ENCODE measurements around the gene SMIM13. TPM values are rescaled to one million over a fixed set of nuclear protein-coding genes. Genes with fewer than 3 reads are reported as not detected.

Gene SMIM13
- total RNA-seq, 1 donor from 2014 or later, result 24.2 TPM

DNA sequence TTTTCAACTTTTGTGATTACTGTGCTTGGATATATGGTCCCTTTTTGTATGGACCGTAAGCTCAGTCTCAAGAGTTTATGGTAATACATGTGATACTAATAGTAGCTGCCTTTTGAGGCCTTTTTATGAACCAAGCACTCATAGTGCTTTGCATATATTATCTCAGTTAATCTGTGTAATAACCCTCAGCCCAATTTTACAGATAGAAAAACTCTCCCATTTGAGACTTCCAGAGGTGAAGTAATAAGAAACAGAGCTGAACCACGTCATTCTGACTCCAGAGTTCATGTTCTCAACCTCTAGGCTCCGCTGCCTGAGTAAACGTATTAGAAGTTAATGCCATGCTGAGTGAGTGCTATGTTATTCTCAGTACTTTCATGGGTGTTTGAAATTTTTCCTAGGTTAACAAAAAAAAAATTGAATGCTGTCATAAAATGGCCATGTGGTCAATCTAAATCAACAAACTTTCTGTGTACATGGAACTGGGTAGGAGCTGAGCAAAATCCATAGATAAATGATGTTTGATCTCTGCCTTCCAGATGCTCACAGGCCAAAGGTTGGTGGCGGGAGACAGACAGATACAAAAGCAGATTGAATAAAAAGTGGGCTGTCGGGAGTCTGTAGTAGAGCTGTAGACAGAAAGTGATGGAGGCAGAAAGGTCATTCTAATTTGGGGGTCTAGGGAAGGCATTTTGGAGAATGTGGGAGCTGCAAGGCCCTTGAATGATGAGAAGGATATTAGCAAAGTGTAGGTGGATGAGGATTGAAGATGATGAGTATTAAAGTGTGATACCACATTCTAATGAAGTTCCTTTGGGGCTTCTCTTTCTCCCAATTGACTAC lies 26.9 kb upstream of the SMIM13 start:
- H3K9me3 Mint-ChIP-seq (ENCODE audit: unreplicated experiment), result no peaks in the 10 kb centered on the region
- H3K4me1 Mint-ChIP-seq (ENCODE audit: low read depth, unreplicated experiment), result peaks cover 6% of the 10 kb centered on the region
- FAIRE-seq (no peak), DNase-seq (ENCODE audit: low read depth) (no peak)
- no peak overlapping the region for H3K4me3 Mint-ChIP-seq (ENCODE audit: unreplicated experiment)
- Histone ChIP-seq H3K4me3 (ENCODE audit: insufficient read depth, low read depth, low read length) (no peak overlapping the region), H3K27me3 (ENCODE audit: insufficient read depth, low read length) (no peaks in the 10 kb centered on the region), H3K4me1 (ENCODE audit: insufficient read depth, low read length) (no peaks in the 10 kb centered on the region), H3K4me2 (ENCODE audit: low read length) (no peak overlapping the region), H3K9me3 (ENCODE audit: insufficient read depth, low read depth, low read length) (no peaks in the 10 kb centered on the region), H3K27ac (ENCODE audit: low read depth, low read length) (no peak overlapping the region), H3K9ac (ENCODE audit: low read length) (no peak overlapping the region), H3K36me3 (ENCODE audit: insufficient read depth, low read length) (no peaks in the 10 kb centered on the region), H3K79me2 (ENCODE audit: insufficient read depth, low read length) (no peaks in the 10 kb centered on the region), H2AFZ (ENCODE audit: low read depth, low read length) (no peak overlapping the region), H4K20me1 (ENCODE audit: insufficient read depth, low read length) (no peaks in the 10 kb centered on the region)
- H3K27ac Mint-ChIP-seq (ENCODE audit: unreplicated experiment), result peak overlapping the region; percentile 2
- no peak for TF ChIP-seq EZH2 (IDR thresholded peaks at IDR 0.05; ENCODE audit: insufficient read depth, low read length)
- TF ChIP-seq, protein P1, sequence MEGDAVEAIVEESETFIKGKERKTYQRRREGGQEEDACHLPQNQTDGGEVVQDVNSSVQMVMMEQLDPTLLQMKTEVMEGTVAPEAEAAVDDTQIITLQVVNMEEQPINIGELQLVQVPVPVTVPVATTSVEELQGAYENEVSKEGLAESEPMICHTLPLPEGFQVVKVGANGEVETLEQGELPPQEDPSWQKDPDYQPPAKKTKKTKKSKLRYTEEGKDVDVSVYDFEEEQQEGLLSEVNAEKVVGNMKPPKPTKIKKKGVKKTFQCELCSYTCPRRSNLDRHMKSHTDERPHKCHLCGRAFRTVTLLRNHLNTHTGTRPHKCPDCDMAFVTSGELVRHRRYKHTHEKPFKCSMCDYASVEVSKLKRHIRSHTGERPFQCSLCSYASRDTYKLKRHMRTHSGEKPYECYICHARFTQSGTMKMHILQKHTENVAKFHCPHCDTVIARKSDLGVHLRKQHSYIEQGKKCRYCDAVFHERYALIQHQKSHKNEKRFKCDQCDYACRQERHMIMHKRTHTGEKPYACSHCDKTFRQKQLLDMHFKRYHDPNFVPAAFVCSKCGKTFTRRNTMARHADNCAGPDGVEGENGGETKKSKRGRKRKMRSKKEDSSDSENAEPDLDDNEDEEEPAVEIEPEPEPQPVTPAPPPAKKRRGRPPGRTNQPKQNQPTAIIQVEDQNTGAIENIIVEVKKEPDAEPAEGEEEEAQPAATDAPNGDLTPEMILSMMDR (IDR thresholded peaks at IDR 0.05; ENCODE audit: insufficient read depth, low read depth, low read length), result no peak
- no peaks in the 10 kb centered on the region for H3K36me3 Mint-ChIP-seq (ENCODE audit: low read depth, unreplicated experiment)
- H3K27me3 Mint-ChIP-seq (ENCODE audit: low read depth, unreplicated experiment), result peaks cover 7% of the 10 kb centered on the region

DNA sequence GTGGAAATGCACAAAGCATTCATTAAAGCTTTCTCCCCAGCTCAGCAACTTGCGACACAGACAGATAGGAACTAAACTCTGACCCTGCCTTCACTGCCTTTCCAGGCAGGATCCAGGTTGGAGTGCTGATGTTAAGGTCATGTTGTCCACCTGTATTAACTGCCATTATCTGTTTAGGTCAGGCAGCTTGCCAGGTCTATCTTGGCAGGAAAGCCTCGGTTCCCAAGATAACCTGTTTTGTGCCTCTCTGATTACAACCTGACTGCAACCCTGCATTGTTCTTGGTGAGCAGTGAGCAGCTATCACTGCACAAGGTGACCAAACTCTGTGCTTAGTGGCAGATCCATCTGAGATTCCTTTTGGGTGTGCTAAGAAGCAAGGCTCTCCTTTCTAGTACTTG lies 26.3 kb upstream of the SMIM13 start:
- Histone ChIP-seq H3K9me3 (ENCODE audit: insufficient read depth, low read depth, low read length) (no peaks in the 10 kb centered on the region), H3K27me3 (ENCODE audit: insufficient read depth, low read length) (no peaks in the 10 kb centered on the region), H3K79me2 (ENCODE audit: insufficient read depth, low read length) (no peaks in the 10 kb centered on the region), H3K4me1 (ENCODE audit: insufficient read depth, low read length) (no peaks in the 10 kb centered on the region), H2AFZ (ENCODE audit: low read depth, low read length) (no peak overlapping the region), H3K36me3 (ENCODE audit: insufficient read depth, low read length) (no peaks in the 10 kb centered on the region), H3K4me2 (ENCODE audit: low read length) (no peak overlapping the region), H3K9ac (ENCODE audit: low read length) (no peak overlapping the region), H4K20me1 (ENCODE audit: insufficient read depth, low read length) (no peaks in the 10 kb centered on the region), H3K27ac (ENCODE audit: low read depth, low read length) (no peak overlapping the region), H3K4me3 (ENCODE audit: insufficient read depth, low read depth, low read length) (no peak overlapping the region)
- Mint-ChIP-seq H3K27me3 (ENCODE audit: low read depth, unreplicated experiment) (peaks cover 7% of the 10 kb centered on the region), H3K4me3 (ENCODE audit: unreplicated experiment) (no peak overlapping the region), H3K27ac (ENCODE audit: unreplicated experiment) (no peak overlapping the region), H3K36me3 (ENCODE audit: low read depth, unreplicated experiment) (no peaks in the 10 kb centered on the region), H3K4me1 (ENCODE audit: low read depth, unreplicated experiment) (peaks cover 6% of the 10 kb centered on the region), H3K9me3 (ENCODE audit: unreplicated experiment) (no peaks in the 10 kb centered on the region)
- DNase-seq (ENCODE audit: low read depth) (no peak), FAIRE-seq (no peak)
- TF ChIP-seq EZH2 (IDR thresholded peaks at IDR 0.05; ENCODE audit: insufficient read depth, low read length), result no peak
- TF ChIP-seq, protein P1 (IDR thresholded peaks at IDR 0.05; ENCODE audit: insufficient read depth, low read depth, low read length), result no peak

DNA sequence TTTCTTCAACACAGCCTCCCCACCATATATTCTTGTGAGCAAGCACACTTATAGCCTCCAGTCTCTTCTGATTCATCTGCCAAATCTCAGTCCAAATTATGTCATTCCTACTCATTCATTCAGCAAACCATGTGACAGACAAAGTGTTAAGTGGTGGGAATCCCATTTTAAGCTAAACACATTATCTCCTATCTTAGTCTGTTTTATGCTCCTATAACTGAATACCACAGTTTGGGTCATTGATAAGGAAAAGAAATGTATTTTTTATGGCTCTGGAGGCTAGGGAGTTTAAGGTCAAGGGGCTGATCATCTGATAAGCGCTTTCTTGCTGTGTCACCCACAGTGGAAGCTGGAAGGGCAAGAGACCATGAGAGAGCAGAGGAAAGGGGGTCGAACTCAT lies 23.9 kb upstream of the SMIM13 start:
- no peaks in the 10 kb centered on the region for H3K27me3 ChIP-seq (ENCODE audit: insufficient read depth, low read length)
- Mint-ChIP-seq H3K27me3 (ENCODE audit: low read depth, unreplicated experiment) (peaks cover 7% of the 10 kb centered on the region), H3K9me3 (ENCODE audit: unreplicated experiment) (no peaks in the 10 kb centered on the region), H3K27ac (ENCODE audit: unreplicated experiment) (no peak overlapping the region), H3K36me3 (ENCODE audit: low read depth, unreplicated experiment) (no peaks in the 10 kb centered on the region), H3K4me1 (ENCODE audit: low read depth, unreplicated experiment) (peaks cover 10% of the 10 kb centered on the region), H3K4me3 (ENCODE audit: unreplicated experiment) (no peak overlapping the region)
- TF ChIP-seq, protein P1 (IDR thresholded peaks at IDR 0.05; ENCODE audit: insufficient read depth, low read depth, low read length), result no peak
- TF ChIP-seq EZH2 (IDR thresholded peaks at IDR 0.05; ENCODE audit: insufficient read depth, low read length), result no peak
- no peak overlapping the region for H3K4me2 ChIP-seq (ENCODE audit: low read length)
- FAIRE-seq (no peak), DNase-seq (ENCODE audit: low read depth) (no peak)
- H3K4me3 ChIP-seq (ENCODE audit: insufficient read depth, low read depth, low read length), result no peak overlapping the region
- H2AFZ ChIP-seq (ENCODE audit: low read depth, low read length), result no peak overlapping the region
- H3K4me1 ChIP-seq (ENCODE audit: insufficient read depth, low read length), result no peaks in the 10 kb centered on the region
- no peaks in the 10 kb centered on the region for H3K9me3 ChIP-seq (ENCODE audit: insufficient read depth, low read depth, low read length)
- H3K27ac ChIP-seq (ENCODE audit: low read depth, low read length), result no peak overlapping the region
- no peak overlapping the region for H3K9ac ChIP-seq (ENCODE audit: low read length)
- H4K20me1 ChIP-seq (ENCODE audit: insufficient read depth, low read length), result no peaks in the 10 kb centered on the region
- H3K79me2 ChIP-seq (ENCODE audit: insufficient read depth, low read length), result no peaks in the 10 kb centered on the region
- H3K36me3 ChIP-seq (ENCODE audit: insufficient read depth, low read length), result no peaks in the 10 kb centered on the region
